Smooth muscle cell (in vitro differentiated cells): Measurements from ENCODE around the gene KCNH8. TPM values are rescaled to one million over a fixed set of nuclear protein-coding genes. Genes with fewer than 3 reads are reported as not detected.

Experiments
- DNase-seq: peaks from one replicate; lab custom pipeline; 2025; ENCODE audit not compliant: unreplicated experiment; lab: John Stamatoyannopoulos, UW
- H2AFZ ChIP-seq: fragments of 200-600 bp; sonication (generic); 2 replicates; pipeline ENCODE4 v1.6.0; 2016; ENCODE audit warnings: antibody characterized with exemption, low read depth, mild to moderate bottlenecking
- H3F3A ChIP-seq: fragments of 200-600 bp; sonication (generic); 2 replicates; pipeline ENCODE4 v1.6.0; 2017; ENCODE audit warnings: antibody characterized with exemption, low read depth
- H3K27ac ChIP-seq: fragments of 200-600 bp; sonication (generic); 2 replicates; pipeline ENCODE4 v1.5.1; 2016; ENCODE audit warnings: low read depth, mild to moderate bottlenecking
- H3K27me3 ChIP-seq: fragments of 200-600 bp; sonication (generic); 2 replicates; pipeline ENCODE4 v1.6.1; 2016; ENCODE audit warnings: low read depth, mild to moderate bottlenecking
- H3K36me3 ChIP-seq: fragments of 200-600 bp; sonication (generic); 2 replicates; pipeline ENCODE4 v1.5.1; 2016; ENCODE audit warnings: low read depth
- H3K4me1 ChIP-seq: fragments of 200-600 bp; sonication (generic); 2 replicates; pipeline ENCODE4 v1.5.1; 2016; ENCODE audit warnings: low read depth
- H3K4me2 ChIP-seq: fragments of 200-600 bp; sonication (generic); 2 replicates; pipeline ENCODE4 v1.6.0; 2016; ENCODE audit warnings: mild to moderate bottlenecking
- H3K4me3 ChIP-seq: fragments of 200-600 bp; sonication (generic); 2 replicates; pipeline ENCODE4 v1.5.1; 2016; ENCODE audit warnings: mild to moderate bottlenecking
- H3K79me2 ChIP-seq: fragments of 200-600 bp; sonication (generic); 2 replicates; pipeline ENCODE4 v1.6.0; 2016; ENCODE audit warnings: low read depth, mild to moderate bottlenecking
- H3K9ac ChIP-seq: fragments of 200-600 bp; sonication (generic); 2 replicates; pipeline ENCODE4 v1.6.0; 2016; ENCODE audit warnings: low read depth
- H3K9me3 ChIP-seq: fragments of 200-600 bp; sonication (generic); replicated peaks from 2 replicates; pipeline ENCODE4 v1.5.1; 2016; ENCODE audit warnings: low read depth
- H4K20me1 ChIP-seq: fragments of 200-600 bp; sonication (generic); 2 replicates; pipeline ENCODE4 v1.6.0; 2016; ENCODE audit warnings: low read depth
- WGBS: methylation state at CpG from one replicate; pipeline ENCODE4 v1.1.7; 2016; ENCODE audit warnings: low lambda C conversion rate; 5-methylcytosine and 5-hydroxymethylcytosine counted together
- polyA plus RNA-seq: library from polyadenylated mRNA; unstranded; fragments of >200 nt; fragmentation: Nextera tagmentation; extraction: Ambion mirVana; gene quantifications from 2 replicates; pipeline ENCODE4 v1.2.1, GENCODE V29; 2016
- total RNA-seq: library from RNA; depleted of rRNA; stranded (reverse); fragments of >200 nt; gene quantifications from 2 replicates; pipeline ENCODE4 v1.2.3, GENCODE V29; 2014
- TF ChIP-seq, protein P1 (sequence below): fragments of 200-600 bp; sonication (generic); IDR thresholded peaks from 2 replicates; pipeline ENCODE4 v1.5.1; 2017; ENCODE audit warnings: borderline replicate concordance, mild to moderate bottlenecking, antibody characterized with exemption; ENCODE audit not compliant: insufficient read depth, poor library complexity, severe bottlenecking

Gene KCNH8
- total and polyA plus RNA-seq, 2 experiments from 2014 or later: 0.05 to 2.9 TPM

DNA sequence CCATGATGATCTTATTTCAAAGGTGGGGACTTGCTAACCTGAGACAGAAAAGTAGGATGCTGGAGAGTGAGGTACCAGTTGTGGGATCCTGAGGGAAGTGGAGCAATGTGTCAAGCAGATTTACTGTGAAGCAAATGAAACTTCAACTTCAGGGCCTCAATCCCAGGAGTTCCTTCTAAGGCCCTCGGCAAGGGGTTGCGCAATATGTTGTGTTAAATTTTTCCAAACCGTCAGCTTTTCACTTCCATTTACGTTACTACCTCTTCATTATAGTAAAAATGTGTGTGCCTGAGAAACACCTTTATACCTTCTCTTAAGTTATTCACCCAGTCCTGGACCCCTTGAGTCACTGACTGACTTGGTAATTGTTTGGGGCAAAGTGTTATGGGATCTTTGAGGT, 42.5 kb upstream of the KCNH8 start:
- no peaks in the 10 kb centered on the region for H3K4me1 ChIP-seq
- H3K4me3 ChIP-seq: no peak overlapping the region
- H3F3A ChIP-seq: no peaks in the 10 kb centered on the region
- 90% methylated on average over 4 of the region's 4 CpGs for WGBS
- no peak for DNase-seq
- H3K9ac ChIP-seq: no peak overlapping the region
- H3K4me2 ChIP-seq: no peak overlapping the region
- no peaks in the 10 kb centered on the region for H4K20me1 ChIP-seq
- TF ChIP-seq, protein P1, sequence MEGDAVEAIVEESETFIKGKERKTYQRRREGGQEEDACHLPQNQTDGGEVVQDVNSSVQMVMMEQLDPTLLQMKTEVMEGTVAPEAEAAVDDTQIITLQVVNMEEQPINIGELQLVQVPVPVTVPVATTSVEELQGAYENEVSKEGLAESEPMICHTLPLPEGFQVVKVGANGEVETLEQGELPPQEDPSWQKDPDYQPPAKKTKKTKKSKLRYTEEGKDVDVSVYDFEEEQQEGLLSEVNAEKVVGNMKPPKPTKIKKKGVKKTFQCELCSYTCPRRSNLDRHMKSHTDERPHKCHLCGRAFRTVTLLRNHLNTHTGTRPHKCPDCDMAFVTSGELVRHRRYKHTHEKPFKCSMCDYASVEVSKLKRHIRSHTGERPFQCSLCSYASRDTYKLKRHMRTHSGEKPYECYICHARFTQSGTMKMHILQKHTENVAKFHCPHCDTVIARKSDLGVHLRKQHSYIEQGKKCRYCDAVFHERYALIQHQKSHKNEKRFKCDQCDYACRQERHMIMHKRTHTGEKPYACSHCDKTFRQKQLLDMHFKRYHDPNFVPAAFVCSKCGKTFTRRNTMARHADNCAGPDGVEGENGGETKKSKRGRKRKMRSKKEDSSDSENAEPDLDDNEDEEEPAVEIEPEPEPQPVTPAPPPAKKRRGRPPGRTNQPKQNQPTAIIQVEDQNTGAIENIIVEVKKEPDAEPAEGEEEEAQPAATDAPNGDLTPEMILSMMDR: no peak
- H3K79me2 ChIP-seq: no peaks in the 10 kb centered on the region
- no peaks in the 10 kb centered on the region for H3K27me3 ChIP-seq
- no peaks in the 10 kb centered on the region for H3K36me3 ChIP-seq
- H3K27ac ChIP-seq: no peak overlapping the region
- no peaks in the 10 kb centered on the region for H3K9me3 ChIP-seq
- H2AFZ ChIP-seq: no peak overlapping the region

DNA sequence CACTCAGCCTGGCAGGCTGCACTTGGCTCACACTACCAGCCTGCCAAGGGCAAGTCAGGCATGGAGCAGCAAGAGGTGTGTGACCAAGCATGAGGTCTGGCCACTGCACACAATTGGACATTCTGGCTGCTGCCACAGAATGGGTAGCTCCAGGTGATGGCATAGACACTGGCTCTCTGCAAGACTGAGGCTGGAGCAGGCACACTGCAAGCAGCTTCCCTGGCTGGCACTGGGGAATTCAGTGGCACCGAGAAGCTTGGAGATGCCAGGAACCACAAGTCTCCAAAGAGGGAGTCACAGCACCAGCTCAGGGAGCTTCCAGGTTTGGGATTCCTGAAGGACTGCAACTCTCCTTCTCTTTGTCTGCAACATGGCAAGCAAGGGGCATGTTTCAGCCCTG, 42.0 kb upstream of the KCNH8 start:
- Histone ChIP-seq H3K9me3 (no peaks in the 10 kb centered on the region), H4K20me1 (no peaks in the 10 kb centered on the region), H3K27me3 (no peaks in the 10 kb centered on the region), H3F3A (no peaks in the 10 kb centered on the region), H3K4me1 (no peaks in the 10 kb centered on the region), H3K4me2 (no peak overlapping the region), H3K4me3 (no peak overlapping the region), H2AFZ (no peak overlapping the region), H3K36me3 (no peaks in the 10 kb centered on the region), H3K27ac (no peak overlapping the region), H3K79me2 (no peaks in the 10 kb centered on the region), H3K9ac (no peak overlapping the region)
- no peak for DNase-seq
- WGBS: 84% methylated on average over 1 of the region's 1 CpG
- TF ChIP-seq, protein P1: no peak

DNA sequence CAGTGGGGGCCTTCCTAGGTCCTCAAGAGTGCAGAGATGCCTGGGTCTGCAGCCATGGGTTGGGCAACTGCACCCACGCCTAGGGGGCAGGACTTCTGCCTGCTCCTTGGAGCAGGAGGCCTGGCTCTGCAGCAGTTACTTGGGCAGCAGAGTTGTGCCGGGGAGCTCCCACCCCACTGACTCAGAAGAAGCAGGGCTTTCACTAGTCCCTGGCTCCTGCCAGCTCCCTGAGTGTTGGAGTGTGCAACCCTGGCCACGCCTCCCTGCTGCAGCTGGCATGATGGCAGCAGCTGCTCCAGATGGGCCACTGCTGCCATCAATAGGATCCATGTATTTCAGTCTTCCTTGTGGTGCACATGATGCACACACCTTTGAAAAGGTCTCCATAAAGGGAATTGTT, 40.6 kb upstream of the KCNH8 start:
- no peak overlapping the region for H2AFZ ChIP-seq
- no peak overlapping the region for H3K4me2 ChIP-seq
- no peak for DNase-seq
- no peak overlapping the region for H3K9ac ChIP-seq
- H3K9me3 ChIP-seq: no peaks in the 10 kb centered on the region
- no peak overlapping the region for H3K27ac ChIP-seq
- no peaks in the 10 kb centered on the region for H4K20me1 ChIP-seq
- H3K27me3 ChIP-seq: no peaks in the 10 kb centered on the region
- no peaks in the 10 kb centered on the region for H3K36me3 ChIP-seq
- TF ChIP-seq, protein P1: no peak
- no peaks in the 10 kb centered on the region for H3K79me2 ChIP-seq
- WGBS: 94% methylated on average over 3 of the region's 3 CpGs
- no peaks in the 10 kb centered on the region for H3K4me1 ChIP-seq
- H3F3A ChIP-seq: no peaks in the 10 kb centered on the region
- no peak overlapping the region for H3K4me3 ChIP-seq

DNA sequence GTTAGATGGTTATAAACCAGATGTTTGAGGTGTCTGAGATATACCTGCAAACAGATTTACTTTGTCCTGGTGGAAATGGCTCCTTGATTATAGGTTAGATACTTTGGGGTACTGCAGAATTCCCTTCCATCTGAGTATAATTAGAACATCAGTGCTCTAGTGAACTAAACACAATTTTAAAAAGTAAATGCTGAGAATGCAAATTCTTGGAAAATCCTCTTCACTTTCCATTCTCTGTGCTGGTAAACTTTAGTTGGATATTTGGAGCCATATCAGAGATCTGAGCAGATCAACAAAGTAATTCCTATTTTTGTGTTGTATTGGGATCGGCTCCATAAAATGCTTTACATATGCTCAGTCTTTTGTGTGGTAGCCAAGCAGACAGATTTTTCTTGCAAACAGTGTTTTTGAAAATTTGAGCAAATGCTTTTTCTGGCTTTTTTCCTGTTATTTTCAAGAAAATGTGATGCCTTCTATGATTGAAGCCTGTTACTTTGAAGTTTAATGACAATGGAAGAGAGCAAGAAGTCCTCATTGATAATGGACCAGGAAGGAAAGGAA, 37.9 kb upstream of the KCNH8 start:
- Histone ChIP-seq H3F3A (no peaks in the 10 kb centered on the region), H3K4me3 (no peak overlapping the region), H3K9ac (no peak overlapping the region), H3K9me3 (no peaks in the 10 kb centered on the region), H2AFZ (no peak overlapping the region), H3K36me3 (no peaks in the 10 kb centered on the region), H3K4me1 (no peaks in the 10 kb centered on the region), H3K4me2 (no peak overlapping the region), H4K20me1 (no peaks in the 10 kb centered on the region), H3K27ac (no peak overlapping the region), H3K79me2 (no peaks in the 10 kb centered on the region), H3K27me3 (no peaks in the 10 kb centered on the region)
- TF ChIP-seq, protein P1: no peak
- WGBS: 100% methylated on average over 1 of the region's 1 CpG
- DNase-seq: no peak
